ENCODE data around the gene LMAN1. TPM values are rescaled to one million over a fixed set of nuclear protein-coding genes. Genes with fewer than 3 reads are reported as not detected.

LMAN1 gene
- total and polyA plus RNA-seq, 2 of the 4 experiments (the other 2 are of a cell fraction) = 83.1 to 213 TPM

GRCh38 chr18:59308248-59308937 is 50.7 kb downstream of the LMAN1 start:
- H2BK120ac ChIP-seq (ENCODE audit: low read depth, low read length) = no peak overlapping the region
- no peak overlapping the region for H2AK5ac ChIP-seq (ENCODE audit: low read depth, low read length)
- peak; percentile 80 for TF ChIP-seq CTCF (conservative IDR thresholded peaks at IDR 0.05; ENCODE audit: low read depth, low read length)
- no peak for TF ChIP-seq MAZ (IDR thresholded peaks at IDR 0.05; ENCODE audit: borderline replicate concordance, low read depth, low read length)
- TF ChIP-seq RAD21 (IDR thresholded peaks at IDR 0.05; ENCODE audit: low read length) = peak; percentile 73
- peak; percentile 76 for TF ChIP-seq SMC3 (IDR thresholded peaks at IDR 0.05; ENCODE audit: low read depth, low read length)
- peaks cover 2% of the 10 kb centered on the region; the same call in 1 of the 2 replicates for H3K4me1 ChIP-seq (ENCODE audit: control insufficient read depth, insufficient read depth, low read length)
- H3K9me3 ChIP-seq (ENCODE audit: control insufficient read depth, insufficient read depth, low read length) = no peaks in the 10 kb centered on the region
- H3K4me3 ChIP-seq (ENCODE audit: insufficient read depth, low read depth, low read length) = peak overlapping the region; percentile 39
- no peak overlapping the region for H3K9ac ChIP-seq (ENCODE audit: low read depth, low read length)
- H3K14ac ChIP-seq (replicated peaks; ENCODE audit: low read depth, low read length) = no peak overlapping the region
- in situ Hi-C loops (cut with MboI; ENCODE audit: low sequenced_read_pairs) = loop anchor here (5.0 kb wide), 1 partner anchor 89 kb away; no protein-coding TSS in a partner anchor
- no TSS peak for BruUV-seq (replicated peaks)
- H3K56ac ChIP-seq (ENCODE audit: extremely low read depth, insufficient read depth, low read length) = no peak overlapping the region
- no peaks in the 10 kb centered on the region for H4K20me1 ChIP-seq (ENCODE audit: insufficient read depth, low read length)
- no peak overlapping the region for H2BK15ac ChIP-seq (ENCODE audit: low read depth, low read length)
- H3K4ac ChIP-seq (ENCODE audit: low read depth, low read length) = no peak overlapping the region
- ATAC-seq (ENCODE audit: low read depth) (peak; percentile 100), DNase-seq (peak; percentile 45)
- H2AFZ ChIP-seq (replicated peaks; ENCODE audit: low read length, poor library complexity) = peak overlapping the region; percentile 83
- CTCF ChIA-PET = interaction anchor here (0.6 to 2.3 kb wide), 18 partner anchors 10 to 577 kb away, joined by 3 to 51 read pairs (median 5); no protein-coding TSS in a partner anchor
- H2AK9ac ChIP-seq (replicated peaks; ENCODE audit: low read depth, low read length, poor library complexity) = no peak overlapping the region
- no peak overlapping the region for H3K18ac ChIP-seq (ENCODE audit: low read depth, low read length)
- no peak overlapping the region for H2BK5ac ChIP-seq (ENCODE audit: low read depth, low read length, poor library complexity, severe bottlenecking)
- no peak overlapping the region for H4K8ac ChIP-seq (ENCODE audit: low read depth in 2 of 2, low read length in 2 of 2)
- peak overlapping the region; percentile 97 for H3K4me2 ChIP-seq (ENCODE audit: low read depth, low read length)
- H3K27me3 ChIP-seq (ENCODE audit: control insufficient read depth, insufficient read depth, low read length) = peaks cover 62% of the 10 kb centered on the region
- no peak overlapping the region for H3K23ac ChIP-seq (ENCODE audit: low read depth, low read length)
- H2BK20ac ChIP-seq (ENCODE audit: low read depth, low read length) = no peak overlapping the region
- no peaks in the 10 kb centered on the region for H3K9me1 ChIP-seq (ENCODE audit: insufficient read depth, low read length)
- intact Hi-C loops (cut with micrococcal nuclease) = loop anchor here (1.0 to 2.0 kb wide), 3 partner anchors 59 to 515 kb away; no protein-coding TSS in a partner anchor
- no peak overlapping the region for H3K27ac ChIP-seq (ENCODE audit: insufficient read depth, low read length)
- H3K79me1 ChIP-seq (ENCODE audit: low read depth in 1 of 2, low read length in 2 of 2) = no peaks in the 10 kb centered on the region
- no peaks in the 10 kb centered on the region for H3K36me3 ChIP-seq (ENCODE audit: control insufficient read depth, insufficient read depth, low read length)
- no peak overlapping the region for H4K91ac ChIP-seq (ENCODE audit: insufficient read depth, low read depth, low read length)
- 0% methylated on average over 13 of the region's 46 CpGs; no CpG with 5 or more reads in 1 of the 2 experiments for WGBS, 2 experiments (ENCODE audit: extremely low coverage in 2 of 2, insufficient read length in 1 of 2)
- POLR2A ChIA-PET (ENCODE audit: unreplicated experiment) = no interaction called here
- dilution Hi-C loops (cut with HindIII; ENCODE audit: low sequenced_read_pairs, unreplicated experiment) = no loop called here
- H4K5ac ChIP-seq (ENCODE audit: low read depth, low read length) = no peak overlapping the region
